Esophagus muscularis mucosa (tissue), 4 donors: ENCODE measurements around the gene KIF22. TPM values are rescaled to one million over a fixed set of nuclear protein-coding genes. Genes with fewer than 3 reads are reported as not detected.
A peak's percentile ranks its signal among the peaks of the same experiment; 100 is the strongest.

ENCODE experiments used
- DNase-seq: peaks from one replicate; pipeline ENCODE4 v3.0.0-alpha.2; 2017; ENCODE audit errors: extremely low spot score
- H3K27ac ChIP-seq, 4 donors: fragments of 200-600 bp; sonication (generic); replicated peaks in 1 of 4; 1 replicate in 3 of 4; 2 replicates in 1 of 4; pipeline ENCODE4 v1.5.1; 2016 to 2019; ENCODE audit warnings: mild to moderate bottlenecking in 1 of 4
- H3K27me3 ChIP-seq, 4 donors: fragments of 200-600 bp; sonication (generic); one replicate each; pipeline versions ENCODE4 v1.5.1 to v1.6.0; 2016 to 2019
- H3K36me3 ChIP-seq, 4 donors: fragments of 200-600 bp; sonication (generic); one replicate each; pipeline ENCODE4 v1.5.1; 2016 to 2019
- H3K4me1 ChIP-seq, 4 donors: fragments of 200-600 bp; sonication (generic); one replicate each; pipeline ENCODE4 v1.5.1; 2016 to 2019
- H3K4me3 ChIP-seq, 4 donors: fragments of 200-600 bp; sonication (generic); 1 replicate in 2 of 4; 2 replicates in 2 of 4; pipeline ENCODE4 v1.5.1; 2016 to 2019; ENCODE audit warnings: mild to moderate bottlenecking in 4 of 4, moderate library complexity in 1 of 4
- H3K9me3 ChIP-seq, 4 donors: fragments of 200-600 bp; sonication (generic); 1 replicate in 3 of 4; 2 replicates in 1 of 4; pipeline ENCODE4 v1.5.1; 2016 to 2019
- CTCF ChIP-seq, 3 experiments: fragments of 200-600 bp in 2 of 3; fragments of 450-650 bp in 1 of 3; sonication (generic) in 2 of 3; IDR thresholded peaks; one replicate each; pipeline ENCODE4 v1.5.1; 2017 to 2019; ENCODE audit warnings: antibody characterized with exemption in 3 of 3, mild to moderate bottlenecking in 2 of 3, moderate library complexity in 1 of 3
- EP300 ChIP-seq: sonication (generic); formaldehyde crosslinking; IDR thresholded peaks from one replicate; pipeline ENCODE4 v1.6.1; 2017; ENCODE audit warnings: antibody characterized with exemption
- POLR2A ChIP-seq: fragments of 450-650 bp; IDR thresholded peaks from one replicate; pipeline ENCODE4 v1.6.1; 2017; ENCODE audit warnings: antibody characterized with exemption, moderate library complexity, mild to moderate bottlenecking, low read depth
- POLR2AphosphoS5 ChIP-seq, 2 donors: sonication (generic); formaldehyde crosslinking; IDR thresholded peaks; one replicate each; pipeline ENCODE4 v1.6.1; 2017; ENCODE audit warnings: antibody characterized with exemption in 2 of 2
- WGBS: methylation state at CpG from one replicate; pipeline ENCODE4 v1.1.5; 2018; 5-methylcytosine and 5-hydroxymethylcytosine counted together
- intact Hi-C: fragments of 100-400 bp; cut with DNase I; formaldehyde crosslinking; loops from one replicate; pipeline ENCODE4 v1.15.1; 2023
- total RNA-seq, 4 donors: library from RNA; depleted of rRNA; stranded (reverse); fragments of >200 nt; gene quantifications; one replicate each; pipeline versions ENCODE4 v1.1.0 to v1.2.1, GENCODE V29; 2016

KIF22 gene
- total RNA-seq, 4 donors from 2014 or later, result 10.8 to 12.3 (median 11.8) TPM

- H3K36me3 ChIP-seq, result peaks cover 49 to 77% (median 74%) of the 10 kb centered on the region in 4 donors
- H3K4me3 ChIP-seq, result no peak overlapping the region
Measured at GRCh38 chr16:29845656-29846055, 55.1 kb downstream of the KIF22 start.

GRCh38 chr16:29848420-29849297, 58.1 kb downstream of the KIF22 start:
- TF ChIP-seq EP300 (no peak), CTCF (IDR thresholded peaks at IDR 0.05) (peak in 2 of 3 experiments; percentile 79), POLR2A (no peak), POLR2AphosphoS5 (IDR thresholded peaks at IDR 0.05) (peak; percentile 35 to 57)
- Histone ChIP-seq H3K4me1 (peaks cover 0 to 42% (median 24%) of the 10 kb centered on the region in 4 donors), H3K36me3 (peaks cover 34 to 50% (median 47%) of the 10 kb centered on the region in 4 donors), H3K27ac (peak overlapping the region in 3 of 4 donors; percentile 14 to 60 (median 40)), H3K9me3 (no peaks in the 10 kb centered on the region), H3K4me3 (no peak overlapping the region), H3K27me3 (no peaks in the 10 kb centered on the region)
- WGBS, result 44% methylated on average over 3 of the region's 15 CpGs
- intact Hi-C loops, result loop anchor here (2.0 kb wide), 1 partner anchor 148 kb away; no protein-coding TSS in a partner anchor
- DNase-seq, result no peak

More at GRCh38 chr16:29845656-29846055, 55.1 kb downstream of the KIF22 start:
- TF ChIP-seq EP300 (no peak), POLR2A (no peak), CTCF (IDR thresholded peaks at IDR 0.05) (no peak), POLR2AphosphoS5 (IDR thresholded peaks at IDR 0.05) (no peak)
- peak overlapping the region in 1 of 4 donors; percentile 42 for H3K27ac ChIP-seq
- 90% methylated on average over 18 of the region's 18 CpGs for WGBS
- no peaks in the 10 kb centered on the region for H3K27me3 ChIP-seq
- H3K4me1 ChIP-seq, result peaks cover 0 to 38% (median 24%) of the 10 kb centered on the region in 4 donors
- no peak for DNase-seq
- intact Hi-C loops, result no loop called here
- no peaks in the 10 kb centered on the region for H3K9me3 ChIP-seq

- H3K4me1 ChIP-seq, result peaks cover 0 to 41% (median 23%) of the 10 kb centered on the region in 4 donors
- DNase-seq, result no peak
- peaks cover 27 to 41% (median 39%) of the 10 kb centered on the region in 4 donors for H3K36me3 ChIP-seq
- H3K4me3 ChIP-seq, result no peak overlapping the region
- H3K9me3 ChIP-seq, result no peaks in the 10 kb centered on the region
- H3K27ac ChIP-seq, result peak overlapping the region; percentile 14 to 60 (median 38)
- TF ChIP-seq CTCF (IDR thresholded peaks at IDR 0.05), result no peak
- TF ChIP-seq POLR2AphosphoS5 (IDR thresholded peaks at IDR 0.05), result peak in 1 of 2 donors; percentile 15
- no peak for TF ChIP-seq POLR2A
- TF ChIP-seq EP300, result no peak
- intact Hi-C loops, result loop anchor here (2.0 kb wide), 1 partner anchor 149 kb away; no protein-coding TSS in a partner anchor
- H3K27me3 ChIP-seq, result no peaks in the 10 kb centered on the region
- WGBS, result 52% methylated on average over 5 of the region's 5 CpGs
Measured at GRCh38 chr16:29849505-29849904, 59.0 kb downstream of the KIF22 start.

GRCh38 chr16:29850998-29851397, 60.4 kb downstream of the KIF22 start:
- TF ChIP-seq EP300 (no peak), CTCF (IDR thresholded peaks at IDR 0.05) (no peak)
- H3K4me1 ChIP-seq, result peaks cover 0 to 29% (median 16%) of the 10 kb centered on the region in 4 donors
- H3K36me3 ChIP-seq, result peaks cover 17 to 26% (median 24%) of the 10 kb centered on the region in 4 donors
- no peaks in the 10 kb centered on the region for H3K27me3 ChIP-seq
- no peaks in the 10 kb centered on the region for H3K9me3 ChIP-seq
- H3K27ac ChIP-seq, result no peak overlapping the region
- 88% methylated on average over 3 of the region's 3 CpGs for whole genome bisulfite sequencing
- intact Hi-C loops, result no loop called here
- no peak overlapping the region for H3K4me3 ChIP-seq
- no peak for DNase-seq
